IMR-90 (cell line): ENCODE data around the gene ZBTB7B. TPM values are rescaled to one million over a fixed set of nuclear protein-coding genes. Genes with fewer than 3 reads are reported as not detected.
A peak's percentile ranks its signal among the peaks of the same experiment; 100 is the strongest.

Source experiments
- ATAC-seq: fragments of 200-7000 bp; cut with Tn5 transposase; 2 replicates; pipeline ENCODE4 v1.9.1; 2020; ENCODE audit warnings: low read depth, mild to moderate bottlenecking, moderate library complexity
- BruUV-seq: library from RNA; stranded (reverse); fragments of 400-500 nt; replicated peaks from 2 replicates; lab custom pipeline; 2021; lab: Mats Ljungman, UMichigan
- CTCF ChIA-PET: fragments of 300-600 bp; formaldehyde crosslinking; extraction: SDS; loops from one replicate; lab custom pipeline; 2021; ENCODE audit warnings: antibody characterized with exemption; lab: Yijun Ruan, JAX
- POLR2A ChIA-PET: fragments of 300-600 bp; sonication (Branson Sonifier 250); formaldehyde crosslinking; loops from one replicate; lab custom pipeline; 2022; ENCODE audit warnings: antibody characterized with exemption; ENCODE audit not compliant: unreplicated experiment; lab: Charles Lee
- DNase-seq: peaks from one replicate; pipeline ENCODE4 v3.0.0; 2013
- H2AFZ ChIP-seq: replicated peaks from 2 replicates; pipeline ENCODE3; 2013; ENCODE audit warnings: low read length, mild to moderate bottlenecking; ENCODE audit not compliant: poor library complexity
- H2AK5ac ChIP-seq: 2 replicates; pipeline ENCODE4 v1.6.1; 2013; ENCODE audit warnings: low read depth, low read length, inconsistent platforms
- H2AK9ac ChIP-seq: replicated peaks from 2 replicates; pipeline ENCODE3; 2013; ENCODE audit warnings: mild to moderate bottlenecking, low read depth, low read length, moderate library complexity; ENCODE audit not compliant: poor library complexity
- H2BK120ac ChIP-seq: 2 replicates; pipeline ENCODE4 v1.6.1; 2013; ENCODE audit warnings: low read depth, low read length, inconsistent platforms
- H2BK15ac ChIP-seq: 3 replicates; pipeline ENCODE4 v1.6.1; 2013; ENCODE audit warnings: low read depth, low read length, inconsistent platforms
- H2BK20ac ChIP-seq: 2 replicates; pipeline ENCODE4 v1.6.1; 2013; ENCODE audit warnings: low read depth, mild to moderate bottlenecking, inconsistent platforms, low read length, moderate library complexity
- H2BK5ac ChIP-seq: 2 replicates; pipeline ENCODE4 v1.6.1; 2013; ENCODE audit warnings: mild to moderate bottlenecking, low read depth, low read length, inconsistent platforms; ENCODE audit not compliant: poor library complexity, severe bottlenecking
- H3K14ac ChIP-seq: replicated peaks from 2 replicates; pipeline ENCODE4 v1.6.1; 2013; ENCODE audit warnings: low read depth, low read length, inconsistent platforms
- H3K18ac ChIP-seq: 2 replicates; pipeline ENCODE4 v1.6.1; 2013; ENCODE audit warnings: low read depth, low read length, control low read depth
- H3K23ac ChIP-seq: 2 replicates; pipeline ENCODE4 v1.6.1; 2013; ENCODE audit warnings: low read depth, low read length, inconsistent platforms
- H3K27ac ChIP-seq: 2 replicates; pipeline ENCODE4 v1.5.1; 2013; ENCODE audit warnings: mild to moderate bottlenecking, control low read depth, low read length; ENCODE audit not compliant: insufficient read depth
- H3K27me3 ChIP-seq: 2 replicates; pipeline ENCODE4 v1.6.1; 2013; ENCODE audit warnings: low read length; ENCODE audit not compliant: control insufficient read depth, insufficient read depth
- H3K36me3 ChIP-seq: 2 replicates; pipeline ENCODE4 v1.6.1; 2013; ENCODE audit warnings: low read length, mixed read lengths; ENCODE audit not compliant: control insufficient read depth, insufficient read depth
- H3K4ac ChIP-seq: 2 replicates; pipeline ENCODE4 v1.6.1; 2013; ENCODE audit warnings: low read depth, low read length, inconsistent platforms
- H3K4me1 ChIP-seq: 2 replicates; pipeline ENCODE4 v1.6.1; 2013; ENCODE audit warnings: low read length, mixed read lengths; ENCODE audit not compliant: control insufficient read depth, insufficient read depth
- H3K4me2 ChIP-seq: 2 replicates; pipeline ENCODE4 v1.6.1; 2013; ENCODE audit warnings: low read depth, mild to moderate bottlenecking, control low read depth, low read length, moderate library complexity
- H3K4me3 ChIP-seq: 2 replicates; pipeline ENCODE4 v1.5.1; 2013; ENCODE audit warnings: low read depth, mild to moderate bottlenecking, control low read depth, low read length, moderate library complexity; ENCODE audit not compliant: insufficient read depth
- H3K56ac ChIP-seq: 2 replicates; pipeline ENCODE4 v1.6.1; 2013; ENCODE audit warnings: low read length, inconsistent platforms; ENCODE audit not compliant: insufficient read depth; ENCODE audit errors: extremely low read depth
- H3K79me1 ChIP-seq, 2 experiments: 2 replicates each; pipeline ENCODE4 v1.6.1; 2013; ENCODE audit warnings: low read length in 2 of 2, inconsistent platforms in 1 of 2, low read depth in 1 of 2
- H3K9ac ChIP-seq: 2 replicates; pipeline ENCODE4 v1.6.1; 2013; ENCODE audit warnings: low read depth, low read length, control low read depth
- H3K9me1 ChIP-seq: 2 replicates; pipeline ENCODE4 v1.6.1; 2013; ENCODE audit warnings: low read length, inconsistent platforms; ENCODE audit not compliant: insufficient read depth
- H3K9me3 ChIP-seq: 2 replicates; pipeline ENCODE4 v1.6.1; 2013; ENCODE audit warnings: low read length; ENCODE audit not compliant: control insufficient read depth, insufficient read depth
- H4K20me1 ChIP-seq: 2 replicates; pipeline ENCODE4 v1.6.1; 2013; ENCODE audit warnings: low read length, inconsistent platforms; ENCODE audit not compliant: insufficient read depth
- H4K5ac ChIP-seq: 2 replicates; pipeline ENCODE4 v1.6.1; 2013; ENCODE audit warnings: mild to moderate bottlenecking, low read depth, low read length, control low read depth
- H4K8ac ChIP-seq, 2 experiments: 2 replicates each; pipeline ENCODE4 v1.6.1; 2013; ENCODE audit warnings: low read depth in 2 of 2, low read length in 2 of 2, control low read depth in 1 of 2, inconsistent platforms in 1 of 2
- H4K91ac ChIP-seq: 2 replicates; pipeline ENCODE4 v1.6.1; 2013; ENCODE audit warnings: low read depth, low read length, inconsistent platforms; ENCODE audit not compliant: insufficient read depth
- CEBPB ChIP-seq: IDR thresholded peaks from 2 replicates; pipeline ENCODE4 v1.6.1; 2012; ENCODE audit warnings: low read depth, low read length, improper control_type of control experiment
- CHD1 ChIP-seq: IDR thresholded peaks from 2 replicates; pipeline ENCODE4 v1.6.1; 2012; ENCODE audit warnings: low read depth, low read length, improper control_type of control experiment
- CTCF ChIP-seq: conservative IDR thresholded peaks from 2 replicates; pipeline ENCODE4 v1.5.1; 2012; ENCODE audit warnings: mild to moderate bottlenecking, low read depth, low read length, improper control_type of control experiment
- MAFK ChIP-seq: IDR thresholded peaks from 2 replicates; pipeline ENCODE4 v1.6.1; 2012; ENCODE audit warnings: low read depth, low read length, improper control_type of control experiment
- MXI1 ChIP-seq: IDR thresholded peaks from 2 replicates; pipeline ENCODE4 v1.6.1; 2012; ENCODE audit warnings: low read depth, mild to moderate bottlenecking, low read length, moderate library complexity, borderline replicate concordance
- NFE2L2 ChIP-seq: fragments of 150-350 bp; IDR thresholded peaks from 2 replicates; pipeline ENCODE4 v1.6.1; 2016; ENCODE audit warnings: low read depth, mild to moderate bottlenecking, low read length
- RAD21 ChIP-seq: IDR thresholded peaks from 2 replicates; pipeline ENCODE4 v1.6.1; 2012; ENCODE audit warnings: low read length, improper control_type of control experiment
- RCOR1 ChIP-seq: IDR thresholded peaks from 2 replicates; pipeline ENCODE4 v1.6.1; 2012; ENCODE audit warnings: mild to moderate bottlenecking, low read length, improper control_type of control experiment; ENCODE audit not compliant: insufficient replicate concordance
- RFX5 ChIP-seq: IDR thresholded peaks from 2 replicates; pipeline ENCODE4 v1.8.0; 2012; ENCODE audit warnings: low read depth, mild to moderate bottlenecking, low read length, moderate library complexity
- SMC3 ChIP-seq: fragments of 150-350 bp; IDR thresholded peaks from 2 replicates; pipeline ENCODE4 v1.6.1; 2016; ENCODE audit warnings: low read depth, mild to moderate bottlenecking, antibody characterized with exemption, low read length, moderate library complexity
- WGBS, 2 experiments: methylation state at CpG; one replicate each; pipeline versions ENCODE4 v1.1.5 to v1.1.7; 2013; ENCODE audit warnings: missing lambda C conversion rate in 2 of 2; ENCODE audit not compliant: insufficient read length in 1 of 2; ENCODE audit errors: extremely low coverage in 2 of 2; 5-methylcytosine and 5-hydroxymethylcytosine counted together
- dilution Hi-C: fragments of 300-500 bp; cut with HindIII; formaldehyde crosslinking; loops from one replicate; pipeline ENCODE4 v1.14.3; 2018; ENCODE audit warnings: low sequenced_read_pairs; ENCODE audit not compliant: unreplicated experiment
- in situ Hi-C: fragments of 300-500 bp; cut with MboI; formaldehyde crosslinking; loops from 3 replicates; pipeline ENCODE4 v1.14.3; 2019; ENCODE audit warnings: low sequenced_read_pairs, inconsistent platforms, mixed read lengths
- intact Hi-C: fragments of 100-400 bp; cut with micrococcal nuclease; formaldehyde crosslinking; loops from 2 replicates; pipeline ENCODE4 v1.10.0; 2022
- polyA plus RNA-seq, 3 experiments: library from polyadenylated mRNA; depleted of rRNA; stranded (reverse); fragments of >200 nt; gene quantifications; 2 replicates each; pipeline ENCODE4 v1.2.3, GENCODE V29; 2012; ENCODE audit warnings: low replicate concordance in 1 of 3
- total RNA-seq: library from RNA; depleted of rRNA; stranded (reverse); fragments of >200 nt; gene quantifications from 2 replicates; pipeline ENCODE4 v1.2.3, GENCODE V29; 2012
- TF ChIP-seq, protein P1 (sequence below): fragments of 150-350 bp; IDR thresholded peaks from 2 replicates; pipeline ENCODE4 v1.6.1; 2017; ENCODE audit warnings: mild to moderate bottlenecking, antibody characterized with exemption, low read length, low read depth

ZBTB7B gene
- total and polyA plus RNA-seq, 2 of the 4 experiments (the other 2 are of a cell fraction) = 7.7 to 17.4 TPM

GRCh38 chr1:154954541-154954940 lies 48.1 kb upstream of the ZBTB7B start:
- H2BK5ac ChIP-seq = no peak overlapping the region
- no peak overlapping the region for H3K18ac ChIP-seq
- WGBS, 2 experiments = no CpG with 5 or more reads among the region's 3 CpGs
- H3K23ac ChIP-seq = no peak overlapping the region; the same call in 1 of the 2 replicates
- DNase-seq = no peak
- no peak overlapping the region for H2AK5ac ChIP-seq
- H3K36me3 ChIP-seq = peaks cover 18% of the 10 kb centered on the region
- no peak overlapping the region for H3K4me3 ChIP-seq
- peaks cover 11% of the 10 kb centered on the region for H3K4me1 ChIP-seq
- peaks cover 9% of the 10 kb centered on the region for H3K9me1 ChIP-seq
- H2BK120ac ChIP-seq = no peak overlapping the region
- no peaks in the 10 kb centered on the region for H3K27me3 ChIP-seq
- TF ChIP-seq CTCF (no peak), SMC3 (no peak), MAFK (no peak), CEBPB (no peak), CHD1 (no peak), RFX5 (no peak), RCOR1 (no peak), MXI1 (no peak), NFE2L2 (no peak), RAD21 (no peak)
- TF ChIP-seq, protein P1, sequence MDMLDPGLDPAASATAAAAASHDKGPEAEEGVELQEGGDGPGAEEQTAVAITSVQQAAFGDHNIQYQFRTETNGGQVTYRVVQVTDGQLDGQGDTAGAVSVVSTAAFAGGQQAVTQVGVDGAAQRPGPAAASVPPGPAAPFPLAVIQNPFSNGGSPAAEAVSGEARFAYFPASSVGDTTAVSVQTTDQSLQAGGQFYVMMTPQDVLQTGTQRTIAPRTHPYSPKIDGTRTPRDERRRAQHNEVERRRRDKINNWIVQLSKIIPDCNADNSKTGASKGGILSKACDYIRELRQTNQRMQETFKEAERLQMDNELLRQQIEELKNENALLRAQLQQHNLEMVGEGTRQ = no peak
- in situ Hi-C loops = loop anchor here (10.0 kb wide), 1 partner anchor 100 kb away; the partner anchor contains the start of gene ADAM15
- H4K8ac ChIP-seq = no peak overlapping the region
- no peak overlapping the region for H4K5ac ChIP-seq
- H3K56ac ChIP-seq = no peak overlapping the region
- POLR2A ChIA-PET = no interaction called here
- H3K14ac ChIP-seq = no peak overlapping the region
- peak overlapping the region; percentile 90; the same call in 1 of the 2 replicates for H3K4me2 ChIP-seq
- peak overlapping the region; percentile 20; the same call in 1 of the 2 replicates for H3K9ac ChIP-seq
- peaks cover 14% of the 10 kb centered on the region for H4K20me1 ChIP-seq
- no peak overlapping the region for H2AFZ ChIP-seq
- intact Hi-C loops = no loop called here
- CTCF ChIA-PET = no interaction called here
- no peak overlapping the region for H4K91ac ChIP-seq
- H3K4ac ChIP-seq = no peak overlapping the region
- no peak overlapping the region for H2BK20ac ChIP-seq
- H3K79me1 ChIP-seq = peaks cover 8 to 43% of the 10 kb centered on the region in 2 experiments; a peak in 3 of 4 replicates
- H3K27ac ChIP-seq = no peak overlapping the region
- no peak for ATAC-seq
- no TSS peak for BruUV-seq
- no peaks in the 10 kb centered on the region for H3K9me3 ChIP-seq
- dilution Hi-C loops = no loop called here
- no peak overlapping the region for H2AK9ac ChIP-seq
- no peak overlapping the region for H2BK15ac ChIP-seq
